Measurements from ENCODE around the gene PTPRU.
"Not testable (repeated sequence)": the region's sequence is repeated elsewhere in the genome, so short reads cannot be mapped to it uniquely, and the experiment has no call there.

PTPRU gene

GRCh38 chr1:29298246-29298645 is 61.9 kb downstream of the PTPRU start:
- no peak for DNase-seq

GRCh38 chr1:29299446-29299845 is 63.1 kb downstream of the PTPRU start:
- DNase-seq = no peak

GRCh38 chr1:29301732-29302131 is 65.4 kb downstream of the PTPRU start:
- DNase-seq = not testable (repeated sequence)

- DNase-seq = no peak
Observed at GRCh38 chr1:29303201-29304024, 67.1 kb downstream of the PTPRU start.

- DNase-seq = no peak
Observed at GRCh38 chr1:29304025-29304684, 67.8 kb downstream of the PTPRU start.

GRCh38 chr1:29305943-29306342 is 69.6 kb downstream of the PTPRU start:
- DNase-seq = no peak

- no peak for DNase-seq
Observed at GRCh38 chr1:29306471-29307140, 70.3 kb downstream of the PTPRU start.

- no peak for DNase-seq
Observed at GRCh38 chr1:29309075-29309474, 72.8 kb downstream of the PTPRU start.

GRCh38 chr1:29309621-29310020 is 73.3 kb downstream of the PTPRU start:
- DNase-seq = no peak

- DNase-seq = no peak
Observed at GRCh38 chr1:29310616-29311180, 74.4 kb downstream of the PTPRU start.

GRCh38 chr1:29311352-29312030 is 75.2 kb downstream of the PTPRU start:
- DNase-seq = no peak

GRCh38 chr1:29312469-29313461 is 76.4 kb downstream of the PTPRU start:
- DNase-seq = no peak

- not testable (repeated sequence) for DNase-seq
Observed at GRCh38 chr1:29314685-29315084, 78.4 kb downstream of the PTPRU start.

- DNase-seq = no peak
Observed at GRCh38 chr1:29315262-29315661, 78.9 kb downstream of the PTPRU start.

- no peak for DNase-seq
Observed at GRCh38 chr1:29315876-29316275, 79.6 kb downstream of the PTPRU start.

- no peak for DNase-seq
Observed at GRCh38 chr1:29317063-29317915, 81.0 kb downstream of the PTPRU start.

GRCh38 chr1:29317916-29318530 is 81.7 kb downstream of the PTPRU start:
- no peak for DNase-seq

GRCh38 chr1:29318724-29319123 is 82.4 kb downstream of the PTPRU start:
- DNase-seq = no peak

GRCh38 chr1:29319300-29320110 is 83.2 kb downstream of the PTPRU start:
- DNase-seq = no peak

Data from NCI-H510A (cell line).